A549 (cell line): ENCODE data around the gene SLC24A3.

Experiments used
- CBX8 ChIP-seq: fragments of 200-600 bp; sonication (generic); IDR thresholded peaks from 2 replicates; pipeline ENCODE4 v1.6.1; 2016
- GATA3 ChIP-seq: IDR thresholded peaks from 2 replicates; pipeline ENCODE4 v1.6.1; 2012; ENCODE audit warnings: borderline replicate concordance
- POLR2A ChIP-seq: IDR thresholded peaks from 2 replicates; pipeline ENCODE4 v1.6.1; 2012; ENCODE audit warnings: mild to moderate bottlenecking, low read length
- RAD21 ChIP-seq, 2 experiments: fragments of >200 bp in 1 of 2; sonication (Bioruptor Twin) in 1 of 2; formaldehyde crosslinking in 1 of 2; IDR thresholded peaks in 1 of 2; conservative IDR thresholded peaks in 1 of 2; 2 replicates in 1 of 2; 3 replicates in 1 of 2; pipeline ENCODE4 v1.6.1; 2012 to 2018; ENCODE audit warnings: inconsistent platforms in 1 of 2
- RFX5 ChIP-seq: fragments of 450-650 bp; IDR thresholded peaks from 2 replicates; pipeline ENCODE4 v1.7.1; 2014; ENCODE audit warnings: antibody characterized with exemption, mild to moderate bottlenecking, moderate library complexity
- SMC3 ChIP-seq: fragments of >200 bp; sonication (Bioruptor Twin); formaldehyde crosslinking; IDR thresholded peaks from 3 replicates; pipeline ENCODE4 v1.6.1; 2018; ENCODE audit warnings: inconsistent platforms
- TF ChIP-seq, protein P1 (sequence below): fragments of 200-600 bp; sonication (generic); IDR thresholded peaks from 2 replicates; pipeline ENCODE4 v1.6.1; 2016; ENCODE audit warnings: antibody characterized with exemption, mild to moderate bottlenecking, moderate library complexity
- TF ChIP-seq, protein P2 (sequence below): fragments of >200 bp; sonication (Bioruptor Twin); formaldehyde crosslinking; IDR thresholded peaks from 3 replicates; pipeline ENCODE4 v1.5.1; 2016
- TF ChIP-seq, protein P3 (sequence below): IDR thresholded peaks from 2 replicates; pipeline ENCODE4 v1.6.1; 2012
- TF ChIP-seq, protein P4 (sequence below): IDR thresholded peaks from 2 replicates; pipeline ENCODE4 v1.6.1; 2012; ENCODE audit warnings: low read depth, borderline replicate concordance

DNA sequence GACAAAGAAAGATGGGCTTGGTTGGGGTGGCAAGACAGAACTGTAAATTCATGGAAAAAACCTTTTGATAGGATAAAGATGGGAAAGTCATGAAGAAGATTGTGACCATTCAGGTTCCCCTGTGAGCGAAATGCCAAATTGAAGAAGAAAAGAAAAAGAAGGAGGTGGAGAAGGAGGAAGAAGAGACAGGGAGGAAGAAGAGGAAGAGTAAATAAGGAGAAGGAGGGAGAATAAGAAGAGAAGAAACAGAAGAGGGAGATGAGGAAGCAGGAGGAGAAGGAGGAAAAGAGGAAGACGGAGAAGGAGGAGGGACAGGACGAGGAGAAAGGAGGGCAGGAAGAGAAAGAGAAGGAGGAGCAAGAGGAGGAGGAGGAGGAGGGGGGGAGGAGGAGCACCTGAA, 199.8 kb downstream of the SLC24A3 start:
- TF ChIP-seq POLR2A (no peak), RFX5 (no peak), GATA3 (no peak), SMC3 (no peak), CBX8 (no peak), RAD21 (conservative IDR thresholded peaks at IDR 0.05 in 1 of 2, IDR thresholded peaks at IDR 0.05 in 1 of 2) (no peak)
- TF ChIP-seq, protein P1, sequence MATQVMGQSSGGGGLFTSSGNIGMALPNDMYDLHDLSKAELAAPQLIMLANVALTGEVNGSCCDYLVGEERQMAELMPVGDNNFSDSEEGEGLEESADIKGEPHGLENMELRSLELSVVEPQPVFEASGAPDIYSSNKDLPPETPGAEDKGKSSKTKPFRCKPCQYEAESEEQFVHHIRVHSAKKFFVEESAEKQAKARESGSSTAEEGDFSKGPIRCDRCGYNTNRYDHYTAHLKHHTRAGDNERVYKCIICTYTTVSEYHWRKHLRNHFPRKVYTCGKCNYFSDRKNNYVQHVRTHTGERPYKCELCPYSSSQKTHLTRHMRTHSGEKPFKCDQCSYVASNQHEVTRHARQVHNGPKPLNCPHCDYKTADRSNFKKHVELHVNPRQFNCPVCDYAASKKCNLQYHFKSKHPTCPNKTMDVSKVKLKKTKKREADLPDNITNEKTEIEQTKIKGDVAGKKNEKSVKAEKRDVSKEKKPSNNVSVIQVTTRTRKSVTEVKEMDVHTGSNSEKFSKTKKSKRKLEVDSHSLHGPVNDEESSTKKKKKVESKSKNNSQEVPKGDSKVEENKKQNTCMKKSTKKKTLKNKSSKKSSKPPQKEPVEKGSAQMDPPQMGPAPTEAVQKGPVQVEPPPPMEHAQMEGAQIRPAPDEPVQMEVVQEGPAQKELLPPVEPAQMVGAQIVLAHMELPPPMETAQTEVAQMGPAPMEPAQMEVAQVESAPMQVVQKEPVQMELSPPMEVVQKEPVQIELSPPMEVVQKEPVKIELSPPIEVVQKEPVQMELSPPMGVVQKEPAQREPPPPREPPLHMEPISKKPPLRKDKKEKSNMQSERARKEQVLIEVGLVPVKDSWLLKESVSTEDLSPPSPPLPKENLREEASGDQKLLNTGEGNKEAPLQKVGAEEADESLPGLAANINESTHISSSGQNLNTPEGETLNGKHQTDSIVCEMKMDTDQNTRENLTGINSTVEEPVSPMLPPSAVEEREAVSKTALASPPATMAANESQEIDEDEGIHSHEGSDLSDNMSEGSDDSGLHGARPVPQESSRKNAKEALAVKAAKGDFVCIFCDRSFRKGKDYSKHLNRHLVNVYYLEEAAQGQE, result no peak
- TF ChIP-seq, protein P2, sequence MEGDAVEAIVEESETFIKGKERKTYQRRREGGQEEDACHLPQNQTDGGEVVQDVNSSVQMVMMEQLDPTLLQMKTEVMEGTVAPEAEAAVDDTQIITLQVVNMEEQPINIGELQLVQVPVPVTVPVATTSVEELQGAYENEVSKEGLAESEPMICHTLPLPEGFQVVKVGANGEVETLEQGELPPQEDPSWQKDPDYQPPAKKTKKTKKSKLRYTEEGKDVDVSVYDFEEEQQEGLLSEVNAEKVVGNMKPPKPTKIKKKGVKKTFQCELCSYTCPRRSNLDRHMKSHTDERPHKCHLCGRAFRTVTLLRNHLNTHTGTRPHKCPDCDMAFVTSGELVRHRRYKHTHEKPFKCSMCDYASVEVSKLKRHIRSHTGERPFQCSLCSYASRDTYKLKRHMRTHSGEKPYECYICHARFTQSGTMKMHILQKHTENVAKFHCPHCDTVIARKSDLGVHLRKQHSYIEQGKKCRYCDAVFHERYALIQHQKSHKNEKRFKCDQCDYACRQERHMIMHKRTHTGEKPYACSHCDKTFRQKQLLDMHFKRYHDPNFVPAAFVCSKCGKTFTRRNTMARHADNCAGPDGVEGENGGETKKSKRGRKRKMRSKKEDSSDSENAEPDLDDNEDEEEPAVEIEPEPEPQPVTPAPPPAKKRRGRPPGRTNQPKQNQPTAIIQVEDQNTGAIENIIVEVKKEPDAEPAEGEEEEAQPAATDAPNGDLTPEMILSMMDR, result no peak
- TF ChIP-seq, protein P3, sequence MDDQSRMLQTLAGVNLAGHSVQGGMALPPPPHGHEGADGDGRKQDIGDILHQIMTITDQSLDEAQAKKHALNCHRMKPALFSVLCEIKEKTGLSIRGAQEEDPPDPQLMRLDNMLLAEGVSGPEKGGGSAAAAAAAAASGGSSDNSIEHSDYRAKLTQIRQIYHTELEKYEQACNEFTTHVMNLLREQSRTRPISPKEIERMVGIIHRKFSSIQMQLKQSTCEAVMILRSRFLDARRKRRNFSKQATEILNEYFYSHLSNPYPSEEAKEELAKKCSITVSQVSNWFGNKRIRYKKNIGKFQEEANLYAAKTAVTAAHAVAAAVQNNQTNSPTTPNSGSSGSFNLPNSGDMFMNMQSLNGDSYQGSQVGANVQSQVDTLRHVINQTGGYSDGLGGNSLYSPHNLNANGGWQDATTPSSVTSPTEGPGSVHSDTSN, result no peak
- TF ChIP-seq, protein P4, sequence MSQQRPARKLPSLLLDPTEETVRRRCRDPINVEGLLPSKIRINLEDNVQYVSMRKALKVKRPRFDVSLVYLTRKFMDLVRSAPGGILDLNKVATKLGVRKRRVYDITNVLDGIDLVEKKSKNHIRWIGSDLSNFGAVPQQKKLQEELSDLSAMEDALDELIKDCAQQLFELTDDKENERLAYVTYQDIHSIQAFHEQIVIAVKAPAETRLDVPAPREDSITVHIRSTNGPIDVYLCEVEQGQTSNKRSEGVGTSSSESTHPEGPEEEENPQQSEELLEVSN, result no peak
